DMS 273 treated with DMSO at 0.1 percent for 48 hours (cell line): ENCODE results near the gene EPHA4.

Experiments used
- DNase-seq: peaks from one replicate; lab custom pipeline; 2025; lab: John Stamatoyannopoulos, UW

EPHA4 gene

DNA sequence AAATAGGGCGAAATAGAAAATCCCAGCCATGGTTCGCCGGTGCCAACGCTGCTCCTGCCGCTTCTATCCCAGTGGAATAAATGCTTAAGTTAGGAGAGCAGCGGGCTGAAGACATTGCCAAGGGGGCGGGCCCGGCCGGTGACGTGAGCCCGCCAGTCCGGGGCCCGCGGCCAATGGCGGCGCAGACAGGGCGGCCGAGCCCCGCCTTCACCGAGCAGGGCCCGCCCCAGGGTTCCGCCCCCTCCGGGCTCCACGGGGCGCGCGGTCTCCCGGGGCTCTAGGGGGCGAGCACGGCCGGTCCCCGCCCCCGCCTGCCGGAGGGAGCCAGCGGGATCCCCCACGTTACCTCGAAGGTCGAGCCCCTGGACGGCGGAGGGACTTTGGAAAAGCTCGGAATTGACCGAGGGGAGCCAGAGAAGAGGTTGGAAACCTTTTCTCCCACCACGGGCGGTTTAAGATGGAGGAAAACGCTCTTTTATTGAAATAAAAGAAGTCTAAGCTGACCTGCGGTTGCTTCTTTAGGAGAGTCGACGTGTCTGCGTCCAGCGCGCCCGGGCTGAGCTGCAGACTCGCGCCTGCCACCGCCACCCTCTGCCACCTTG lies at the start of gene EPHA4:
TSS of gene EPHA4 (minus strand) at position 86 of the 602 bp plus-strand sequence. CDS start at position 30, 56 bp downstream.
- peak; percentile 85 for DNase-seq

DNA sequence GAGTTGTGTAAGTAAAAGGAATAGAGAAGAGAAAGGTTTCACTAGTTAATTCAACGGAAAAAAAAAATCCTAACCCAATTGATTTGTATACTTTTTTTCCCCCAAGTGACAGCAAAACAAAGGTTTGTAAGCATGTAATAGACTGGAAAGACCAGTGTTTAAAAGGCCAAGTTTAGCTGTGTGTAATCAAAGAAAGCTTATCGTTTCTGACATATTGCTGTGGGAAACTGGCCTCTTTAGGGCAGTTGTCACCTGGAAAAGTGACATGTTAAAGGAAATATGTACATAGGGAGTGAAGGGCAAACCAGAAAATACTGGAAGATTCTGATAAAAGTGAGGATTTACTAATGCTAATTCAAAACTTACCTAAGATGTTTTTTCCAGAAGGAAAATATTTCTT lies 45.9 kb upstream of the EPHA4 start:
- DNase-seq: no peak

DNA sequence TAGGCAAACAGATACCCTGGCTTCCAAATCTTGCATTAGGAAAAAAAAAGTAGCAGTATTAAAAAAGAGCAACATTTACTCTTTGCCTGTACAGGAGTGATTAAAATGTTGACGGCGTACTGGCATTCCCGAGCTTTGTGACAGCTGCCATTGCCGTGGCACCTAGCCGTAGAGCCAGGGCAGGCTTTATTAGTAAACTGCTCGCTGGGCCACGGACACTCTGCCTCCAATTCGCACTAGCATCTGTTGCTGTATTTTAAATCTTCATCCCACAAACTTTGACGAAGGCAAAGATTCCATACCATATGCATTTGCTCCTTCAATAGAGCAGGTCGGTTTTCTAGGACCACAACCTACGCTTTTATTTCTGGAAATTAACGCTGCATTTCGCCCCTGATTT lies 44.5 kb upstream of the EPHA4 start:
- no peak for DNase-seq

DNA sequence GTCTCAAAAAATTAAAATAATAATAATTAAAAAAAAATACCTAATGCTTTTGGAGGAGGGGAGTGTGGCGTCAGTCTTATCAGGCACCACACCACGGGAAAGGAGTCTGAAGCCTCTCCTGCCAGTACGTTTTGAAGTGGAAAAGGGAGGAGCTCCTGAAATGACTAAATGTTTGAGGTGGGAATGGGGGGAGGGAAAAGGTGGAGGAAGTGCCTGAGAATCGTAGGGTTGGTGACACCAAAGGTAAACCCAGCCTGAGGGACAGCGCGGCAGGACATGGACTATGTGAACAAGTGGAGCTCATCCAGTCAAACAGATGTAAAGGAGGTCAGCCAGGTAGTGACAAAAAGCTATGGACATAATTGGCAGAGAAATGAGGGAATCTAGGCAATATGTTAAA lies 42.2 kb upstream of the EPHA4 start:
- no peak for DNase-seq

DNA sequence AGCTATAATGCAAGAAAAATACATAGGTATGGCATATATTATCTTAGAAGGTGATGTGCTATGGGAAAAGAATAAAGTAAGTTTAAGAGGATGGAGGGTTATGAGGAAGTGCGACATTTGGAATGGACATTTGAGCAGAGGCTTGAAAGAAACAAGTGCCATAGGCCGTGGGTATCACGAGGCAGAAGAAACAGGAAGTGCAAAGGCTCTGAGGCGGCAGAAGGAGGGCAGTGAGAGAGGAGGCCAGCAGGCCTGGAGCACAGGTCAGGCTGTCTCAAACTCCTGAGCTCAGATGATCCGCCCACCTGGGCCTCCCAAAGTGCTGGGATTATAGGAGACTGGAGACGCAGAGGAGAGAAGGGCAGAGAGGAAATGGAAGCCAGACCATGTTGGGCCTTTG lies 40.7 kb upstream of the EPHA4 start:
- no peak for DNase-seq

DNA sequence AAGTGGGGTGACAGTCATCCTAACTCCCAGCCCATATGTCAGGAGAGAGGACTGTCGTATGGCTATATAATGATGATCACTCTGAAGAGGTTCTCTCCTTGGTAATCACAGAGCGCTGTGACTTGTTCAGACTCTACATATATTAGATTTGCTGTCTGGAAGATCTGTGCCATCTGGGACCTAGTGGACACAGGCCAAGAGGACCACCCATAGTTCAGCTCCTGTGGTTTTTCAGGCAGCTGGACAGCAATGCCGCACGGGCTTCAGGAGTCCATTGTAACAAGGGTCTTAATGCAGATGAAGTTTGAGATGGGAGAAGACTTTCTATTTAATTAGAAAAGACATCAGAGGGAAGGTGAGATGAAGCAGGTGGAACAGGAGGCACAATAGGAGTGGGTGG lies 40.1 kb upstream of the EPHA4 start:
- DNase-seq: no peak

DNA sequence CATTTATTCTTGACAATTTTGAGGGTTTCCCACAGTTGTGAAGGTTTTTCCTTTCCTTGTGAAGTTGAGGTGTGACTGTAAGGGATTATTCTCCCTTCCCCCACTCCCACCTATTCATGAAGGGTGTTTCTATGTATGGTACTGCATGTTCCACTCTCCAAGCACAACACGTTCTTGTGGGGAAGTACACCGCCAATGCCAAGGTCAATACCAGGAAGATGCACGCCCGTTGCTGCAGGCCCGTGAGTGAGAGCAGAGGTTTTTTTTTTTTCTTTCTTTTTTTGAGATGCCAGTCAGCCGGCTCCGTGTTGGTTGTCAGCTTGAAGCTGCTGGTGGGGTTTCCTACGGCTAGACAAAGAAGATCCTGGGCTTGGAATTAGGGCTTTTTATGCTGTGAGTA lies 38.6 kb upstream of the EPHA4 start:
- no peak for DNase-seq

DNA sequence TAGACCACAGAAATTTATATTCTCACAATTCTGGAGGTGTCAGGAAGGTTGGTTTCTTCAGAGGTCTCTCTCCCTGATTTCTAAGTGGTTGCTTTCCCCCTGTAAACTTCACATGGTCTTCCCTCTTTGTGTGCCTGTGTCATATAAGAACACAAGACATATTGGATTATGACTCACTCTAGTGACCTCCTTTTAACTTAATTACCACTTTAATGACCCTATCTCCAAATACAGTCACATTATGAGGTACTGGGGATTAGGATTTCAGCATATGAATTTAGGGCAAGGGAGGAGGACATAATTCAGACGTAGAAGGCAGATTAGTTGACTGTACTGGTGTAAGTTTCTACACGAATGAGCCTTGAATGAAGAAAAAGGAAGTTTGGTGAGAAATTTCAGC lies 38.2 kb upstream of the EPHA4 start:
- DNase-seq: no peak

DNA sequence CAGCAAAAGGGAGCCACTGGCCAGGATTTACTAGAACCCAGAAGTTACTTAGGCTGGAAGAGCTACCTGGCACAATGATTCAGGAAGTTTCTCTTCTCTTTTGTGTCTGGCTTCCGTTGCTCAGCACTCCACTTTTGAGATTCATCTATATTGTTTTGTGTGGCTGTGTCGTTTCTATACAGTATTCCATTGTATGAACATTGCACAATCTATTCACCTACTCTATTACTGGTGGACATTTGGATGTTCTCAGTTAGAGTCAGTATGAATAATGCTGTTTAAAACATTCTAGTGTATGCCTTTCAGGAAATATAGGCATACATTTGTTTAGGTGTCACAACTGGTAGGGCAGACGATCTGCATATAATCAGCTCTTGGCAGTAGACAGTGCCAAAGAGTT lies 36.3 kb upstream of the EPHA4 start:
- DNase-seq: no peak

DNA sequence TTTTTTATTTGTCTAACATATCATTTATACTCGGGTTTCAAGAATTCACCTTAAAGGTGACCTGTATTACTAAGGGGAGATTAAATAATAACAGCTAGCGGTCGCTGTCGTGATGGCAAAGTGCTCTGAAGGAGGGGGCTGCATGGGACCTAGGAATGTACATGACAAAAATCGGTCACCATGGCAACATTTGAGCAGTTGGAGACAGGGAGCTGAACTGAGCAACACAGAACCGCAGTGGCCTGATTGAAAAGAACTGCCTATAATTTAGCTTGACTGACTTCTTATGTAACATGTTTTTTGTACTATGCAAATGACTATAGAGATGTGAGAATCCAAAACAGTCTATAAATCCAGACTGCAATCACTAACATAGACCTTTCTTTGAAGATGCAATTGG lies 34.3 kb upstream of the EPHA4 start:
- DNase-seq: no peak

DNA sequence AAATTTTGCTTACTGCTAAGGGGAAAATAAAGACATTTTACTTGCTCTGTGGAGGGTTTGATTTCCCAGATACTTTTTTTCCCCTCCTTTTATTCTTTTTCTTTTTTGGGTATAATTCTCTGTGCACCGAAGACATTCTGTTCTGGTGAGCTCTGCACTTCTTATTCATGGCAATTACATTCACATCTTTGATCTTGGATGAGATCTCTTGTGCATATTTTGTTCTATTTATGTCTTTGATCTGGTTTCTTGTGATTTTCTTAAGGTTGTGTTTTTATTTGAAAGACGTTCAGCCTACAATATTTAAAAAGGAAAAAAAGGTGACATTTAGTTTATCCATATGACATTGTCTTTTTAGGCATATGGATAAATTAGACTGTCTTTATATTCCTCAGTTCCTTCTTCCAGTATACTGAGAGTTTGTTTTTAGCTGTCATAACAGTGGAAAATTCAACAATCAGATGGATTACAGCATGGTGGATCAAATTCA lies 33.7 kb upstream of the EPHA4 start:
- DNase-seq: no peak

DNA sequence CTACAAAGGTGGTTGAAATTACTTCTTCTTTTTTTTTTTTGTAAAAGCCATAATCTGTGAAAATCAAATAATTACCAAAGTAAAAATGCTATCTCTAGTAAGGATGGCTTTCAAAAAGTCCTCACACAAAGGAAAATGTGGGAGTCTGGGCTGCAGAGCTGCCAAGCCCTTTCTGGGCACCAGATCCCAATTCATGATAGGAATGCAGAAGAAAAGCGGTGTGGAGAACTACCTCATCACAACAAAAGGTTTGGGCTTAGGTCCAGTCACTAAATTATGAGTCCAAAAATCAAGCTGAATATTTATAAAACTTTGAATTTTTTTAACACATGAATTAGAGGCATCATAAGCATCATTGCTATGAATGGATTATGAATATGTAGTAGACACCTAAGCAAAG lies 30.8 kb upstream of the EPHA4 start:
- no peak for DNase-seq

DNA sequence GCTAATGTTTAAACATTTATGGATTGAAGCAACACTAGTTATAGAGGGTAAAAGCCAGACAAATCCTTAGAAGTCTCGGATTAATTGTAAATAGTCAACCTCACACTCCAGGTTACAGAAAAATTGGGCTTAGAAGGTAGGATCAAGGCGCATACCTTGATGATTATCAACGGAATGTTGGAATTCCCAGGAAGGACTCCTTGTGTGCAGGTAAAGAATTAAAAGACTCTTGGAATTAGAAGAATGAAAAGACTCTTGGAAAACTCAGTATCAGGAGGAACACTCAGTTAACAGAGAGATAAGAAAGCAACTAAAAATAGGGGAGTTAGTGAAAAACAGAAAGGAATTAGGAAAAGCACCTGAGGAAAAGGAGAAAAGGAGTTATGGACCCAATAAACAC lies 29.3 kb upstream of the EPHA4 start:
- DNase-seq: no peak

DNA sequence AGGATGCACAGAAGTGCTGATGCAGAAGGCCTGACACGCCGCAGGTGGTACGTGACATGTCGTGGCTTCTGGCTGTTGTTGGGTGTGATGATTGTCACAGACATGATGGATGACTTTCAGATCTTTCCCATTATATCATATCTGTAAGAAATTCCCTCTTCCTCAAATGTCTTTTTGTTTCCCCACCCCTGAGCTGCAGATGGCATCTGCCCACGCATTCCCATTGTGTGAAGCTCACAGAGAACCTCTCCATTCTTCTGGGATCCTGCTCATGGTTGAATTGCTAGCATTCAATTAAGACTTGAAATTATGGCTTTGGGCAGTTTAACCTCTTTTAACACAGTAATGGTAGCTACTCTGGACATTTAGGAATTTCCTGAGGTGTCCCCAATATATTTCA lies 28.3 kb upstream of the EPHA4 start:
- no peak for DNase-seq

DNA sequence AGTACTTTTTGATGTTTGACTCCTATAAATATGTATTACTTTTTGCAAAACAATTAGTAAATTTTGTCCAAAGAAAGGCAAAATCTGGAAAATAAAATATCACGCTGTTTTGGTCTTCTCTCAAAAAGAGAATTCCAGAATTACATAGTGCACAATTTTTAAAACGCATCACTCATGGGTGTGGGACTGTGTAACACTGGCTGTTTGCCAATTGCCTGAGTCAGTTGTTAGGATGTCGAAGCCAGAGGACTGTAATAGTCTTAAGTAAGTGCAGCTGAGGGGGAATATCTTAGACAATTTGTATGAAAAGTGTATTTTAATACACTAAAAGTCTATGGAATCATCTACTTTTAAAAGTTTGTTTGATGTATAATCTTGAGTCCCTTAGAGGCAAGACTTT lies 24.1 kb upstream of the EPHA4 start:
- no peak for DNase-seq

DNA sequence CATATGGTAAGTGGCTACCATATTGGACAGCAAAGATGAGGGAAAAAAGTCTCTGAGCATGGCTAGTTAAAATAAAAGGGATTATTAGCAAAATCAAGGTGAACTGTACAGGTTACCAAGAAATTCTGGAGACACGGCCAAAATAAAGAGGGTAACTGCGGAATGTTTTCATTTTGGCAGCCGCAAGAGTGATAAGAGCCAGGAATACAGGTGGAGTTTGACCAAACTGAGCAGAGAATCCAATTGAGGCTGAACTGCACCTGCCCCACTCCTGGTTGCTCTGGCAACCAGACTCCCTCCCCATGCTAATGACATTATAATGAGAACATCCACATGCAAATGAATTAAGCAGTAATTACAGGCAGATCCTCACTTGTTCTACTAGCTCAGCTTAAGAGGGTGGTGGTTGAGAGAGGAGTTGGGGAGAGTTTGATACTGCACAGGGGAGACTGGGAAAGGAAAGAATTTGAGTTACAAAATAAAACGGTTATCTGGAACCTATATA lies 18.8 kb upstream of the EPHA4 start:
- DNase-seq: no peak

DNA sequence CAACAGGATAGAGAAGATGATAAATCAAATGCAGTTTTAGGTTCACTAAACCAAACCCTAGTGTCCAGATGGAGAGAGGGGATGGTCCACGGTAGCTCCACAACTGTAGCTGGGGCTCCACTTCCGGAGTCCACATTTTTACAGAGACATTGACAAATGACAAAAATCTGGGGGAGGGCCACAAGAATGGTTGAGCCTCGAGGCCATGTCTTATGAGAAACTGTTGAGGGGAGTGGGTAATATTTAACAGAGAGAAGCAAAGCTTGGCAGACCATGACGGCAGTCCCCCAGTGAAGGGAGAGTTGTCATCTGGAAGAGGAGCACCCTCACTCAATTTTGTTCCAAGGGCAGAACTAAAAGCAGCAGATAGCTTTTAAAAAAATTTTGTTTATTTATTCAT lies 17.6 kb upstream of the EPHA4 start:
- no peak for DNase-seq

DNA sequence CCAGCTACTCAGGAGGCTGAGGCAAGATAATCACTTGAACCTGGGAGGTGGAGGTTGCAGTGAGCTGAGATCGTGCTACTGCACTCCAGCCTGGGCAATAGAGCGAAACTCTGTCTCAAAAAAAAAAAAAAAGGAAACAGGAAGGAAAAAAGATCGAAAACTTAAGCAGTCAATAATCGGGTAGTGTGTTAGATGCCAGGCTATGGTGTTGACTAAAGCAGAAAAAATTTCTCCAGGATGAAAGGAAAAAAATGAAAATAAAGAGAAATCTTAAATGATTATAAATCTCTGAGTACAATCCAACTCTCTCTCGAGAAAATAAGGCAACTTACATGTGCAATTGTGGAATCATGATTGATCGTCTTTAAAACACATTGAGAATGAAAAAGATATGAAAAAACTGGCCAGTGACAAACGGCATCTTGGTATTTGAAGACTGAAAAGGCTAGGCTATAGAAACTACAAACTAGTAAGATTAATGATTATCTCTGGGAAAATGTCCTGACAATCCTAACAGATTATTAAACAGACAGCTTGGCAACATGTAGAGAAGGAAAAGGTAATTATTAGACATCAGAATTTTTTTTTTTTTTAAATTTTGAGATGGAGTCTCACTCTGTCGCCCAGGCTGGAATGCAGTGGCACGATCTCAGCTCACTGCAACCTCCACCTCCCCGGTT lies 16.3 kb upstream of the EPHA4 start:
- no peak for DNase-seq

DNA sequence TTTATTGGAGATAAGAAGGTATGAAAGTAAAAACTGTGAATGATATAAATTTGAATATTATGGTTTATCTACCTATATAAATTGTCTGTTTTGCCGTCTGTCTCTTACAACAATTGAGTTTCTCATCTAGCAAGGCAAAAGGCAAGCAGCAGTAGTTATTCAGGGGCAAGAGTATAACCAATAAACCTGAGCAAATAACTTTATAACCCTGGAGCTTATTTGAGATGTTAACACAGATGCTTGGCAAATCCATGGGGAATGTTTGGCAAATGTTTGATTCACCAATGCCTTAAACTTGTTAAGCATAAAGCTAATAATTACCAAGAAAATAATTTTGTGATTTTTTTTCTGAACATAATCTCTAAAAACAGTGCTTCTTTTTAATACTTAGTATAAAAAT lies 9.9 kb upstream of the EPHA4 start:
- DNase-seq: no peak

DNA sequence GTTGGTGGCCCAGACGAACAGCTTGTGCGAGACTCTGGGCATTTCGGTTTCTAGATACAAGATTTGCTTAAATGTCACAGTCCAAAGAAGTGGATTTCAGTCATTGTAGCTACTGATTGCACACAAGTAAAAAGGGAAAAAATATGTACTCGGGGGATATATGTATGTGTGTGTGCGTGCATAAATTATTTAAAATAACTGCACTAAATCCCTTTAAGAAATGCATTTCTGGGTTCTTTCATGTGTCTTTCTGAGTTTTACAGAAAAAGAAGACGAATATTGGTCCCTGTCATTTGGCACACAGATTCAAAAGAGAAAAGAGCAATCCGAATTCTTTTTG lies 2.1 kb upstream of the EPHA4 start:
- DNase-seq: no peak

DNA sequence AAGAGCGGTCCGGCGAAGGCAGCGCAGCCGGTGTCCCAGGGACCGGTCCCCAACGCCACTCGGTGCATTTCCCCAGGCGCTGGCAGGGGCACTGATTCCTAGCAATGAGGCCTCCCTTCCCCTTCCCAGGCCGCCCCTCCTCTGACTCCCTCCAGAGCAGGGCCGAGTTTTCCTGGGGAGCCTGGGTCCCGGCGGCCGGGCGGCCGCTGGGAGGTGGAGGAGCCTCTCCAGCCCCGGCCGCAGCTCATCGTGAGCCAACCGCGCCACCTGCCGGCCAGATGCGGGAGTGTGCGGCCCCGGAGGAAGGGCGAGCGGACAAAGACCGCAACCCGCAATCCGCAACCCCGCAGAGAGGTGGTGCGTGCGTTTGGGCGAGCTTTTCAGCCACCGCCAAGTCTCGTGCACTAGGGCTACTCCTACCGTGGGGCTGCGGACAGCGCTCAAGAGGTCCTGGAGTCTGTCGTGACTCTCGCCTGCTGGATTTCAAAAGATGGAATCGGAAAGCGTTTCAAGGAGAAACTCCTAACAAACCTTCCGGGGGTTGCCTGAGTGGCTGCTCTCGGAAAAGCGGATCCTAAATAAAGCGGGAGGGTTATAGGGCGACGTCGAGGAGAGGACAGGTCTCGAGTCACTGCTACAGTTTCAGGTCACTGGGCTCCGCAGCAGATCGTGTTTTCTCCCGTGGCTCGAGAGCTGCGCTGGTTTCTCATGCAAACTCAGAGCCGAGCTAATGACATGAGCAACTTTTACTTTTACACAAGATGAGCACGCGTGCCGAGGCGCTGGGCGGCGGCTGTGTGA lies 1.5 kb upstream of the EPHA4 start:
- DNase-seq: peak; percentile 51

DNA sequence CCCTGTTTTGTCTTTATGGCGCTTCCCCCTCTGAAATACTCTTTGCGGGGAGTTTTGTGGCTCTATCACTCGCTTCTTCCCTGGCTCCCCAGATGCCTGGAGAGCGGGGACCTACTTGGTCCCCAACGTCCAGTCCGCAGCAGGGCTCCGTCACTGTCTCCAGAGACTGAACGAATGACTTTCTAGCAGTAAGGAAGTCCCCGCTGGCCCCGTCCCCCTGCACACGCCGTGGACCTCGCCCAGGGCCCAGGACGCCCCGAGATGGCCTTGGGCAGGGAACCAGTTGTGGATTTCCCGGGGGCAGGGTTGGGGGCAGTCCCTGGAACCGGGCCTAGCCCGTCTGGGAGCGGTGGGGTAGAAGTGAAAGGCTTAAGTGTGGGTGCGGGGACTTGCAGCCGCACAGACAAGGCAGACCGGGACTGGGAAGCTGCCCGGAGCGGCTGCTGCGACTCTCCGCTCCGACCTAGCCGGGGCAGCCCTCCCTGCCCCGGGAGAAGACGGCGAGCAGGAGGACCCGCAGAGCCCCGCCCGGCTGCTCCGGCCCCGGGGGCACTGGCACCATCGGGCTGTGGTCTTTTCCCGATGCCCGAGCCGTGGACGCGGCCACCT lies 821 bp upstream of the EPHA4 start:
- no peak for DNase-seq
